GM21515 (cell line): ENCODE data around the gene ITGA7.
"Not testable (repeated sequence)": the region's sequence is repeated elsewhere in the genome, so short reads cannot be mapped to it uniquely, and the experiment has no call there.

Source experiments
- ATAC-seq: cut with Tn5 transposase; IDR thresholded peaks from one replicate; pipeline ENCODE4 v1.9.1; 2021; ENCODE audit not compliant: unreplicated experiment

ITGA7 gene

GRCh38 chr12:55652352-55652751, 55.4 kb downstream of the ITGA7 start:
- ATAC-seq = no peak

GRCh38 chr12:55651299-55651683, 56.4 kb downstream of the ITGA7 start:
- ATAC-seq = no peak

GRCh38 chr12:55650620-55651298, 56.9 kb downstream of the ITGA7 start:
- ATAC-seq = not testable (repeated sequence)

- no peak for ATAC-seq
These were observed 60.7 kb downstream of the ITGA7 start for GRCh38 chr12:55647027-55647426.

- ATAC-seq = no peak
These were observed 63.1 kb downstream of the ITGA7 start for GRCh38 chr12:55644591-55644990.

GRCh38 chr12:55642669-55643068, 65.0 kb downstream of the ITGA7 start:
- no peak for ATAC-seq

GRCh38 chr12:55642267-55642666, 65.4 kb downstream of the ITGA7 start:
- no peak for ATAC-seq

- ATAC-seq = no peak
These were observed 66.1 kb downstream of the ITGA7 start for GRCh38 chr12:55641595-55641994.

- ATAC-seq = no peak
These were observed 70.2 kb downstream of the ITGA7 start for GRCh38 chr12:55637467-55637866.

- ATAC-seq = no peak
These were observed 70.9 kb downstream of the ITGA7 start, which contains the start of gene OR10P1 for GRCh38 chr12:55636853-55637252. TSS of gene OR10P1 (plus strand) at chr12:55636892. CDS start at chr12:55636892, 0 bp downstream.

GRCh38 chr12:55636116-55636655, 71.5 kb downstream of the ITGA7 start:
- no peak for ATAC-seq
